ENCODE data around the gene NPHP4.

GRCh38 chr1:5814046-5814619, 178.1 kb downstream of the NPHP4 start:
- TF ChIP-seq CTCF (IDR thresholded peaks at IDR 0.05) (no peak), POLR2A (IDR thresholded peaks at IDR 0.05) (no peak)
